HFF-Myc (cell line): Measurements from ENCODE around the gene EML1.

Experiments
- DNase-seq: peaks from one replicate; pipeline ENCODE4 v3.0.0-alpha.2; 2011; ENCODE audit warnings: low read depth; ENCODE audit errors: extremely low read depth
- H3K4me3 ChIP-seq: replicated peaks from 2 replicates; pipeline ENCODE4 v1.5.1; 2011; ENCODE audit warnings: low read depth, mild to moderate bottlenecking, control low read depth, low read length
- CTCF ChIP-seq: IDR thresholded peaks from 2 replicates; pipeline ENCODE4 v1.5.1; 2012; ENCODE audit warnings: mild to moderate bottlenecking, low read depth, low read length, control low read depth; ENCODE audit errors: missing control alignments

The EML1 gene

GRCh38 chr14:99753225-99754140, 39.7 kb upstream of the EML1 start:
- DNase-seq = no peak
- no peak for TF ChIP-seq CTCF
- H3K4me3 ChIP-seq = no peak overlapping the region

GRCh38 chr14:99754141-99755067, 38.8 kb upstream of the EML1 start:
- TF ChIP-seq CTCF = no peak
- no peak for DNase-seq
- no peak overlapping the region for H3K4me3 ChIP-seq

- DNase-seq = no peak
- no peak overlapping the region for H3K4me3 ChIP-seq
Measured at GRCh38 chr14:99755068-99755405, 38.2 kb upstream of the EML1 start.

GRCh38 chr14:99755629-99756603, 37.3 kb upstream of the EML1 start:
- H3K4me3 ChIP-seq = no peak overlapping the region
- no peak for TF ChIP-seq CTCF
- no peak for DNase-seq

More at GRCh38 chr14:99755068-99755405, 38.2 kb upstream of the EML1 start:
- no peak for TF ChIP-seq CTCF

GRCh38 chr14:99756796-99757195, 36.4 kb upstream of the EML1 start:
- no peak overlapping the region for H3K4me3 ChIP-seq
- no peak for TF ChIP-seq CTCF
- DNase-seq = no peak

GRCh38 chr14:99757331-99758070, 35.7 kb upstream of the EML1 start:
- no peak overlapping the region for H3K4me3 ChIP-seq
- peak; percentile 94 for DNase-seq
- no peak for TF ChIP-seq CTCF
